Pancreas (tissue), 10 donors: ENCODE results near the gene PTPN6. TPM values are rescaled to one million over a fixed set of nuclear protein-coding genes. Genes with fewer than 3 reads are reported as not detected.

Experiments
- ATAC-seq, 4 donors: fragments of 200-7000 bp; cut with Tn5 transposase; one replicate each; pipeline versions ENCODE4 v1.8.0 to v1.9.1; 2020; ENCODE audit warnings: mild to moderate bottlenecking in 4 of 4, moderate library complexity in 4 of 4
- DNase-seq, 6 donors: peaks; one replicate each; pipeline ENCODE4 v3.0.0-alpha.2; 2020
- FAIRE-seq: peaks from 2 replicates; lab custom pipeline; 2012; peaks lifted over from hg19 to GRCh38; lab: Jason Lieb, UNC
- H3K27ac ChIP-seq, 4 donors: fragments of 200-600 bp; sonication (generic); 1 replicate in 3 of 4; 2 replicates in 1 of 4; pipeline versions ENCODE4 v1.5.0 to v1.8.0; 2020
- H3K27me3 ChIP-seq, 4 donors: fragments of 200-600 bp; one replicate each; pipeline ENCODE4 v1.8.0; 2021
- H3K36me3 ChIP-seq, 3 donors: fragments of 200-600 bp; sonication (generic) in 1 of 3; one replicate each; pipeline versions ENCODE4 v1.5.0 to v1.8.0; 2020 to 2021
- H3K4me1 ChIP-seq, 3 donors: fragments of 200-600 bp; one replicate each; pipeline ENCODE4 v1.8.0; 2021
- H3K4me3 ChIP-seq, 4 donors: fragments of 200-600 bp; sonication (generic) in 2 of 4; one replicate each; pipeline versions ENCODE4 v1.5.0 to v1.8.0; 2020 to 2021
- H3K9me3 ChIP-seq, 4 donors: fragments of 200-600 bp; one replicate each; pipeline ENCODE4 v1.8.0; 2021
- CTCF ChIP-seq, 4 donors: fragments of 200-600 bp; sonication (generic) in 3 of 4; IDR thresholded peaks; one replicate each; pipeline versions ENCODE4 v1.5.0 to v1.8.0; 2021; ENCODE audit warnings: antibody characterized with exemption in 4 of 4
- WGBS, 2 donors: extraction: QIAGEN DNeasy Blood & Tissue Kit; methylation state at CpG; one replicate each; pipeline ENCODE4 v1.1.7; 2013; 5-methylcytosine and 5-hydroxymethylcytosine counted together
- intact Hi-C, 3 donors: fragments of 100-400 bp; cut with DNase I; formaldehyde crosslinking; loops; one replicate each; pipeline versions ENCODE4 v1.11.1 to v1.14.2; 2022
- polyA plus RNA-seq, 2 donors: library from polyadenylated mRNA; stranded (reverse); fragments of 200-250 nt; gene quantifications; one replicate each; pipeline ENCODE4 v1.2.3, GENCODE V29; 2013
- total RNA-seq, 6 donors: library from RNA; stranded (reverse); fragmentation: NEBNext Ultra II Directional in 4 of 6; extraction: Animal tissue kit (Norgen Biotek cat#: 25700) in 4 of 6; gene quantifications; one replicate each; pipeline versions ENCODE4 v1.2.1 to v1.2.4, GENCODE V29; 2021 to 2023
- donor health status: healthy with polysubstance abuse.
- donor health status: DM: no; HTN: no; CAD: no; lungs with moderate emphysema.
- donor health status: DM: no; HTN: no; CAD: no.
- donor health status: control.
- donor health status: control.
- donor health status: Bipolar disorder and iron deficiency.
- donor health status: DM: yes; HTN: yes; CAD: no.
- donor health status: DM: no; HTN: no; CAD: no.
- donor health status: DM: no; HTN: no; CAD: no.
- donor health status: DM: yes; HTN: yes; CAD: no.

The PTPN6 gene
- total and polyA plus RNA-seq, 8 donors, result 13.3 to 53.1 (median 20.3) TPM

- H3K4me3 ChIP-seq, result peak overlapping the region; percentile 54 to 71 (median 66)
- peaks cover 13 to 23% (median 18%) of the 10 kb centered on the region in 3 donors for H3K4me1 ChIP-seq
- WGBS, 2 donors, result 1 to 2% methylated on average over 48 of the region's 48 CpGs
- ATAC-seq, result peak; percentile 57 to 77 (median 68)
- H3K27me3 ChIP-seq, result no peaks in the 10 kb centered on the region
- intact Hi-C loops, result loop anchor here in 1 of 3 donors (10.0 kb wide), 1 partner anchor 160 kb away; the partner anchor contains the start of gene C1RL
- FAIRE-seq, result no peak
- peak overlapping the region; percentile 91 to 97 (median 96) for H3K27ac ChIP-seq
- TF ChIP-seq CTCF (IDR thresholded peaks at IDR 0.05), result peak; percentile 52 to 84 (median 70)
- peak; percentile 91 to 95 (median 92) for DNase-seq
- H3K9me3 ChIP-seq, result no peaks in the 10 kb centered on the region
- H3K36me3 ChIP-seq, result peaks cover 0 to 4% (median 0%) of the 10 kb centered on the region in 3 donors
These were observed 6.6 kb upstream of the PTPN6 start for GRCh38 chr12:6944381-6945186.

GRCh38 chr12:6945613-6946012 lies 5.5 kb upstream of the PTPN6 start:
- peaks cover 13 to 23% (median 18%) of the 10 kb centered on the region in 3 donors for H3K4me1 ChIP-seq
- DNase-seq (peak in 1 of 6 donors; percentile 77), ATAC-seq (no peak), FAIRE-seq (no peak)
- no peaks in the 10 kb centered on the region for H3K27me3 ChIP-seq
- peaks cover 0 to 4% (median 0%) of the 10 kb centered on the region in 3 donors for H3K36me3 ChIP-seq
- H3K4me3 ChIP-seq, result peak overlapping the region in 2 of 4 donors; percentile 27 to 71
- H3K27ac ChIP-seq, result peak overlapping the region; percentile 83 to 97 (median 96)
- no peaks in the 10 kb centered on the region for H3K9me3 ChIP-seq
- 31 to 36% methylated on average over 9 to 11 of the region's 11 CpGs for WGBS, 2 donors
- intact Hi-C loops, result loop anchor here in 1 of 3 donors (10.0 kb wide), 1 partner anchor 159 kb away; the partner anchor contains the start of gene C1RL
- no peak for TF ChIP-seq CTCF (IDR thresholded peaks at IDR 0.05)

- peak; percentile 93 to 99 (median 98) for DNase-seq
- peak in 1 of 4 donors; percentile 10 for TF ChIP-seq CTCF (IDR thresholded peaks at IDR 0.05)
- Histone ChIP-seq H3K9me3 (no peaks in the 10 kb centered on the region), H3K4me3 (peak overlapping the region; percentile 27 to 71 (median 40)), H3K4me1 (peaks cover 13 to 23% (median 18%) of the 10 kb centered on the region in 3 donors), H3K27me3 (no peaks in the 10 kb centered on the region), H3K27ac (peak overlapping the region; percentile 83 to 97 (median 96)), H3K36me3 (peaks cover 0 to 3% (median 0%) of the 10 kb centered on the region in 3 donors)
- FAIRE-seq, result no peak
- peak; percentile 74 to 82 (median 80) for ATAC-seq
- intact Hi-C loops, result loop anchor here in 1 of 3 donors (10.0 kb wide), 1 partner anchor 159 kb away; the partner anchor contains the start of gene C1RL
- 2 to 6% methylated on average over 32 of the region's 32 CpGs for WGBS, 2 donors
These were observed 4.9 kb upstream of the PTPN6 start for GRCh38 chr12:6946033-6946919.

GRCh38 chr12:6946920-6947374 lies 4.2 kb upstream of the PTPN6 start:
- Histone ChIP-seq H3K36me3 (no peaks in the 10 kb centered on the region), H3K27ac (peak overlapping the region; percentile 49 to 97 (median 96)), H3K4me1 (peaks cover 13 to 23% (median 18%) of the 10 kb centered on the region in 3 donors), H3K4me3 (peak overlapping the region; percentile 27 to 71 (median 40)), H3K9me3 (no peaks in the 10 kb centered on the region), H3K27me3 (no peaks in the 10 kb centered on the region)
- WGBS, 2 donors, result 36 to 38% methylated on average over 8 of the region's 8 CpGs
- ATAC-seq (no peak), DNase-seq (no peak), FAIRE-seq (no peak)
- no peak for TF ChIP-seq CTCF (IDR thresholded peaks at IDR 0.05)
- intact Hi-C loops, result loop anchor here in 1 of 3 donors (10.0 kb wide), 1 partner anchor 158 kb away; the partner anchor contains the start of gene C1RL
